A549 (cell line): Measurements from ENCODE around the gene ADAMTS2.

Source experiments
- CBX8 ChIP-seq: fragments of 200-600 bp; sonication (generic); IDR thresholded peaks from 2 replicates; pipeline ENCODE4 v1.6.1; 2016
- CTCF ChIP-seq: fragments of >200 bp; sonication (Bioruptor Twin); formaldehyde crosslinking; IDR thresholded peaks from 3 replicates; pipeline ENCODE4 v1.5.1; 2016
- E2F6 ChIP-seq: IDR thresholded peaks from 2 replicates; pipeline ENCODE4 v1.6.1; 2012; ENCODE audit warnings: low read depth, borderline replicate concordance
- FOSL2 ChIP-seq, 2 experiments: fragments of 450-650 bp in 1 of 2; fragments of >200 bp in 1 of 2; sonication (Bioruptor Twin) in 1 of 2; formaldehyde crosslinking; IDR thresholded peaks; 2 replicates each; pipeline versions ENCODE4 v1.5.0 to v1.6.1; 2016 to 2020; ENCODE audit warnings: mild to moderate bottlenecking in 1 of 2, moderate library complexity in 1 of 2
- GATA3 ChIP-seq: IDR thresholded peaks from 2 replicates; pipeline ENCODE4 v1.6.1; 2012; ENCODE audit warnings: borderline replicate concordance
- HDAC2 ChIP-seq: fragments of 200-600 bp; sonication (generic); IDR thresholded peaks from 2 replicates; pipeline ENCODE4 v1.6.1; 2016
- KDM1A ChIP-seq: fragments of 200-600 bp; sonication (generic); IDR thresholded peaks from 2 replicates; pipeline ENCODE4 v1.6.1; 2016; ENCODE audit warnings: low read depth, mild to moderate bottlenecking
- KDM5A ChIP-seq: fragments of 200-600 bp; sonication (generic); IDR thresholded peaks from 2 replicates; pipeline ENCODE4 v1.6.1; 2016; ENCODE audit warnings: antibody characterized with exemption, mild to moderate bottlenecking
- MAX ChIP-seq: IDR thresholded peaks from 2 replicates; pipeline ENCODE4 v1.6.1; 2012
- NR3C1 ChIP-seq: fragments of >200 bp; sonication (Bioruptor Twin); formaldehyde crosslinking; IDR thresholded peaks from 3 replicates; pipeline ENCODE4 v1.6.1; 2017
- POLR2A ChIP-seq: IDR thresholded peaks from 2 replicates; pipeline ENCODE4 v1.6.1; 2012; ENCODE audit warnings: mild to moderate bottlenecking, low read length
- REST ChIP-seq: fragments of 200-600 bp; sonication (generic); IDR thresholded peaks from 2 replicates; pipeline ENCODE4 v1.6.1; 2016; ENCODE audit warnings: antibody characterized with exemption, mild to moderate bottlenecking, moderate library complexity
- RFX5 ChIP-seq: fragments of 450-650 bp; IDR thresholded peaks from 2 replicates; pipeline ENCODE4 v1.7.1; 2014; ENCODE audit warnings: antibody characterized with exemption, mild to moderate bottlenecking, moderate library complexity

- TF ChIP-seq CTCF (no peak), KDM5A (no peak), MAX (no peak), GATA3 (no peak), HDAC2 (no peak), POLR2A (no peak), E2F6 (no peak), CBX8 (no peak), FOSL2 (IDR thresholded peaks at IDR 0.05) (no peak), FOSL2 (CRISPR knock-in tag; IDR thresholded peaks at IDR 0.05) (no peak), REST (no peak), KDM1A (no peak), RFX5 (no peak), NR3C1 (no peak)
Observed at GRCh38 chr5:179304871-179305270, 40.4 kb downstream of the ADAMTS2 start.
